Measurements from ENCODE around the gene IFNE. TPM values are rescaled to one million over a fixed set of nuclear protein-coding genes. Genes with fewer than 3 reads are reported as not detected.

IFNE gene
- total RNA-seq, 1 experiment from 2014 or later, result 0.96 TPM

DNA sequence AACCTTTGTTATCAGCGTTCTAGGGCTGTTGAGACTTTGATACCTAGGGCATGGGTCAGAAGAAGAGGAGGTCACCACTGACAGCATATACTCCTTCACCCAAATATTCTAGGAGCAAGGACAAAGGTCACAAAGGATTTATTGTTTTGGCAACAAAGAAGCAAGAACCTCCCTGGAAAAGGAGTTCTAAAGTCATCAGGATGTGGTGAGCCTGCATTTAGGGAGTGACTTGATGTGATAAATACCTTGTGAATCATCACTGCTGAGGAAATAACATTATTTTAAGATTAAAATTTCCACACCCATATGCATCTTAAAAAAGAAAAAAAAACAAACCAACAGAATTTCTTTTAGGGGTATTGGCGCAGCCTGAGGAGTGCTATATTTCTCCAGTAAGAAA is 28.0 kb downstream of the IFNE start (continued):
- TF ChIP-seq, protein P1, sequence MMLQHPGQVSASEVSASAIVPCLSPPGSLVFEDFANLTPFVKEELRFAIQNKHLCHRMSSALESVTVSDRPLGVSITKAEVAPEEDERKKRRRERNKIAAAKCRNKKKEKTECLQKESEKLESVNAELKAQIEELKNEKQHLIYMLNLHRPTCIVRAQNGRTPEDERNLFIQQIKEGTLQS (IDR thresholded peaks at IDR 0.05), result no peak
- TF ChIP-seq SRF (IDR thresholded peaks at IDR 0.05; ENCODE audit: low read depth), result no peak
- TF ChIP-seq ZFX (IDR thresholded peaks at IDR 0.05), result no peak
- TF ChIP-seq FOSL1 (IDR thresholded peaks at IDR 0.05; ENCODE audit: low read depth), result no peak

DNA sequence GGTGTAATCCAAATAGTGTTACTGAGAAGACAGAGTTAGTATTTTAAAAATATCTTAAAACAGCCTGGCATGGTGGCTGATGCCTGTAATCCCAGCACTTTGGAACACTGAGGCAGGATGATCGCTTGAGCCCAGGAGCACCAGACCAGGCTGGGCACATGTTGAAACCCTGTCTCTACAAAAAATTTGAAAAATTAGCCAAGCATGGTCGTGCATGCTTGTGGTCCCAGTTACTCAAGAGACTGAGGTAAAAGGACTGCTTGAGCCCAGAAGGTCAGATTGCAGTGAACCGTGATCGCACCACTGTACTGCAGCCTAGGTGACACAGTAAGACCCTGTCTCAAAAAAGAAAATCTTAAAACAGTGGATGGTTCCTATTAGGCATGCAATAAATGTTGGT is 29.4 kb downstream of the IFNE start:
- no peaks in the 10 kb centered on the region for H3K4me1 ChIP-seq (ENCODE audit: control insufficient read depth in 1 of 2, insufficient read depth in 2 of 2, low read length in 2 of 2)
- ATAC-seq, result no peak
- no peaks in the 10 kb centered on the region for H3K79me2 ChIP-seq (ENCODE audit: insufficient read depth, low read length)
- CTCF ChIA-PET, result interaction anchor here (1.3 to 1.9 kb wide), 4 partner anchors 13 to 200 kb away, joined by 4 to 10 read pairs (median 6); no protein-coding TSS in a partner anchor
- H3K9me2 ChIP-seq (ENCODE audit: insufficient read depth), result no peaks in the 10 kb centered on the region
- TF ChIP-seq EGR1 (IDR thresholded peaks at IDR 0.05; ENCODE audit: low read depth) (no peak), EZH2 (IDR thresholded peaks at IDR 0.05) (no peak), SRF (IDR thresholded peaks at IDR 0.05; ENCODE audit: low read depth) (no peak), CEBPB (IDR thresholded peaks at IDR 0.05; ENCODE audit: low read depth) (no peak), RAD21 (IDR thresholded peaks at IDR 0.05; ENCODE audit: low read depth) (no peak)
- TF ChIP-seq, protein P2, sequence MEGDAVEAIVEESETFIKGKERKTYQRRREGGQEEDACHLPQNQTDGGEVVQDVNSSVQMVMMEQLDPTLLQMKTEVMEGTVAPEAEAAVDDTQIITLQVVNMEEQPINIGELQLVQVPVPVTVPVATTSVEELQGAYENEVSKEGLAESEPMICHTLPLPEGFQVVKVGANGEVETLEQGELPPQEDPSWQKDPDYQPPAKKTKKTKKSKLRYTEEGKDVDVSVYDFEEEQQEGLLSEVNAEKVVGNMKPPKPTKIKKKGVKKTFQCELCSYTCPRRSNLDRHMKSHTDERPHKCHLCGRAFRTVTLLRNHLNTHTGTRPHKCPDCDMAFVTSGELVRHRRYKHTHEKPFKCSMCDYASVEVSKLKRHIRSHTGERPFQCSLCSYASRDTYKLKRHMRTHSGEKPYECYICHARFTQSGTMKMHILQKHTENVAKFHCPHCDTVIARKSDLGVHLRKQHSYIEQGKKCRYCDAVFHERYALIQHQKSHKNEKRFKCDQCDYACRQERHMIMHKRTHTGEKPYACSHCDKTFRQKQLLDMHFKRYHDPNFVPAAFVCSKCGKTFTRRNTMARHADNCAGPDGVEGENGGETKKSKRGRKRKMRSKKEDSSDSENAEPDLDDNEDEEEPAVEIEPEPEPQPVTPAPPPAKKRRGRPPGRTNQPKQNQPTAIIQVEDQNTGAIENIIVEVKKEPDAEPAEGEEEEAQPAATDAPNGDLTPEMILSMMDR (IDR thresholded peaks at IDR 0.05 in 2 of 3, conservative IDR thresholded peaks at IDR 0.05 in 1 of 3; ENCODE audit: borderline replicate concordance in 1 of 3, insufficient read depth in 1 of 3, low read depth in 2 of 3, low read length in 2 of 3), result no peak
- H3K9ac ChIP-seq (ENCODE audit: low read length), result no peak overlapping the region
- no peak overlapping the region for H3K27ac ChIP-seq (ENCODE audit: low read depth, low read length)
- H4K20me1 ChIP-seq (ENCODE audit: insufficient read depth), result no peaks in the 10 kb centered on the region
- H3K27me3 ChIP-seq (ENCODE audit: insufficient read depth, low read length), result no peaks in the 10 kb centered on the region
- no peak overlapping the region for H2AFZ ChIP-seq (ENCODE audit: low read depth, low read length, poor library complexity, severe bottlenecking)
- no TSS peak for BruUV-seq (replicated peaks)
- no peaks in the 10 kb centered on the region for H3K36me3 ChIP-seq (ENCODE audit: control insufficient read depth in 1 of 2, insufficient read depth in 2 of 2, low read length in 2 of 2)
- H3K4me3 ChIP-seq (replicated peaks in 1 of 2; ENCODE audit: low read depth in 1 of 2, low read length in 2 of 2), result no peak overlapping the region
- POLR2A ChIA-PET, result no interaction called here
- no peak overlapping the region for H3K4me2 ChIP-seq (ENCODE audit: low read length)
- RAD21 ChIA-PET (ENCODE audit: low non-redundant PET in 1 of 2, low total read pairs in 2 of 2, uncharacterized antibody in 2 of 2, unreplicated experiment in 2 of 2), result no interaction called here
- no peaks in the 10 kb centered on the region for H3K9me3 ChIP-seq (ENCODE audit: control insufficient read depth in 1 of 2, insufficient read depth in 1 of 2, low read depth in 1 of 2, low read length in 2 of 2)
- intact Hi-C loops (cut with micrococcal nuclease), result no loop called here
- no peak for DNase-seq (ENCODE audit: low read depth, low spot score)

Measured in HCT116 (cell line).